H1 (cell line): ENCODE measurements around the gene DIS3L. TPM values are rescaled to one million over a fixed set of nuclear protein-coding genes. Genes with fewer than 3 reads are reported as not detected.

ENCODE experiments used
- CTCF ChIA-PET: fragments of 300-600 bp; sonication (Branson Sonifier 250); formaldehyde crosslinking; loops from one replicate; lab custom pipeline; 2021; ENCODE audit not compliant: partially characterized antibody; lab: Charles Lee
- POLR2A ChIA-PET: fragments of 300-600 bp; sonication (Branson Sonifier 250); formaldehyde crosslinking; loops from one replicate; lab custom pipeline; 2021; ENCODE audit warnings: inconsistent platforms; ENCODE audit not compliant: partially characterized antibody; lab: Charles Lee
- DNase-seq, 2 experiments: peaks; one replicate each; pipeline versions ENCODE4 v3.0.0 to v3.0.0-alpha.2; 2010 to 2022; ENCODE audit warnings: low spot score in 2 of 2, low read depth in 1 of 2, mixed read lengths in 1 of 2
- FAIRE-seq: peaks from 2 replicates; lab custom pipeline; 2011; peaks lifted over from hg19 to GRCh38; lab: Jason Lieb, UNC
- H2AFZ ChIP-seq: 2 replicates; pipeline ENCODE4 v1.8.1; 2012; ENCODE audit warnings: low read length, inconsistent platforms
- H2AK5ac ChIP-seq: 2 replicates; pipeline ENCODE4 v1.6.1; 2013; ENCODE audit warnings: low read depth, low read length
- H2BK120ac ChIP-seq: replicated peaks from 2 replicates; pipeline ENCODE3; 2013; ENCODE audit warnings: low read depth, low read length, inconsistent platforms
- H2BK12ac ChIP-seq: 2 replicates; pipeline ENCODE4 v1.6.1; 2013; ENCODE audit warnings: low read depth, low read length
- H2BK15ac ChIP-seq: 2 replicates; pipeline ENCODE4 v1.6.1; 2013; ENCODE audit warnings: low read length
- H2BK20ac ChIP-seq: 2 replicates; pipeline ENCODE4 v1.6.1; 2013; ENCODE audit warnings: low read length
- H2BK5ac ChIP-seq: 2 replicates; pipeline ENCODE4 v1.6.1; 2013; ENCODE audit warnings: low read depth, low read length
- H3K14ac ChIP-seq: 2 replicates; pipeline ENCODE4 v1.6.1; 2013; ENCODE audit warnings: inconsistent platforms; ENCODE audit not compliant: insufficient read length
- H3K18ac ChIP-seq: 2 replicates; pipeline ENCODE4 v1.6.1; 2013; ENCODE audit warnings: low read length; ENCODE audit errors: extremely low read depth
- H3K23ac ChIP-seq: 2 replicates; pipeline ENCODE4 v1.6.1; 2013; ENCODE audit warnings: inconsistent platforms; ENCODE audit not compliant: insufficient read length
- H3K23me2 ChIP-seq: 2 replicates; pipeline ENCODE4 v1.6.1; 2013; ENCODE audit warnings: low read depth, low read length
- H3K27ac ChIP-seq: 2 replicates; pipeline ENCODE4 v1.6.1; 2011; ENCODE audit warnings: low read depth, low read length, inconsistent platforms
- H3K27me3 ChIP-seq, 4 experiments: replicated peaks in 1 of 4; 1 replicate in 1 of 4; 2 replicates in 3 of 4; pipeline versions ENCODE4 v1.6.1 to v1.8.1; 2011 to 2013; ENCODE audit warnings: low read length in 3 of 4, mild to moderate bottlenecking in 3 of 4, inconsistent platforms in 2 of 4, mixed read lengths in 2 of 4, moderate library complexity in 1 of 4; ENCODE audit not compliant: control insufficient read depth in 3 of 4, insufficient read depth in 3 of 4; ENCODE audit errors: extremely low read depth in 1 of 4
- H3K36me3 ChIP-seq, 4 experiments: 2 replicates each; pipeline versions ENCODE4 v1.6.1 to v1.8.1; 2011 to 2013; ENCODE audit warnings: mild to moderate bottlenecking in 4 of 4, low read length in 3 of 4, moderate library complexity in 2 of 4, control low read depth in 1 of 4, inconsistent platforms in 1 of 4; ENCODE audit not compliant: insufficient read depth in 4 of 4, control insufficient read depth in 2 of 4
- H3K4ac ChIP-seq: replicated peaks from 2 replicates; pipeline ENCODE3; 2013; ENCODE audit warnings: low read length, low read depth, mixed read lengths, inconsistent platforms; ENCODE audit not compliant: insufficient read length
- H3K4me1 ChIP-seq, 4 experiments: replicated peaks in 1 of 4; 1 replicate in 1 of 4; 2 replicates in 3 of 4; pipeline versions ENCODE4 v1.6.1 to v1.8.1; 2011 to 2013; ENCODE audit warnings: low read length in 3 of 4, inconsistent platforms in 2 of 4, mixed read lengths in 1 of 4; ENCODE audit not compliant: insufficient read depth in 4 of 4, control insufficient read depth in 3 of 4
- H3K4me2 ChIP-seq, 2 experiments: 2 replicates each; pipeline versions ENCODE4 v1.6.1 to v1.8.1; 2011 to 2013; ENCODE audit warnings: low read depth in 2 of 2, low read length in 2 of 2, control low read depth in 1 of 2, inconsistent platforms in 1 of 2, mild to moderate bottlenecking in 1 of 2; ENCODE audit not compliant: insufficient read depth in 1 of 2
- H3K4me3 ChIP-seq, 4 experiments: fragments of 200-600, 300-600 bp in 1 of 4; sonication (generic), shearing (Covaris generic), sonication (Bioruptor Twin) in 1 of 4; 2 replicates each; pipeline versions ENCODE4 v1.5.1 to v1.8.1; 2011 to 2016; ENCODE audit warnings: low read length in 4 of 4, low read depth in 3 of 4, control low read depth in 2 of 4, inconsistent platforms in 2 of 4, mild to moderate bottlenecking in 2 of 4, mixed read lengths in 1 of 4, moderate library complexity in 1 of 4; ENCODE audit not compliant: insufficient read depth in 2 of 4; ENCODE audit errors: extremely low read depth in 1 of 4
- H3K56ac ChIP-seq: replicated peaks from 2 replicates; pipeline ENCODE3; 2013; ENCODE audit warnings: low read depth, mild to moderate bottlenecking, mixed read lengths, low read length, inconsistent platforms; ENCODE audit not compliant: insufficient read length
- H3K79me1 ChIP-seq: 2 replicates; pipeline ENCODE4 v1.6.1; 2013; ENCODE audit warnings: low read depth, low read length, control low read depth
- H3K79me2 ChIP-seq, 2 experiments: 2 replicates each; pipeline versions ENCODE4 v1.6.1 to v1.8.1; 2012 to 2013; ENCODE audit warnings: low read length in 2 of 2, mild to moderate bottlenecking in 2 of 2, inconsistent platforms in 1 of 2; ENCODE audit not compliant: insufficient read depth in 2 of 2, control insufficient read depth in 1 of 2
- H3K9ac ChIP-seq, 4 experiments: replicated peaks in 1 of 4; 1 replicate in 1 of 4; 2 replicates in 3 of 4; pipeline versions ENCODE4 v1.6.1 to v1.8.1; 2011 to 2013; ENCODE audit warnings: low read depth in 3 of 4, low read length in 3 of 4, control low read depth in 2 of 4, mild to moderate bottlenecking in 2 of 4, moderate library complexity in 2 of 4, inconsistent platforms in 1 of 4; ENCODE audit errors: extremely low read depth in 1 of 4
- H3K9me3 ChIP-seq, 2 experiments: 2 replicates each; pipeline versions ENCODE4 v1.6.1 to v1.8.1; 2012 to 2013; ENCODE audit warnings: mild to moderate bottlenecking in 2 of 2, moderate library complexity in 2 of 2, control low read depth in 1 of 2, inconsistent platforms in 1 of 2, low read depth in 1 of 2, low read length in 1 of 2, mixed read lengths in 1 of 2; ENCODE audit not compliant: insufficient read depth in 2 of 2
- H4K20me1 ChIP-seq, 2 experiments: replicated peaks in 1 of 2; 2 replicates each; pipeline versions ENCODE3 to v1.8.1; 2011 to 2013; ENCODE audit warnings: inconsistent platforms in 2 of 2, low read length in 2 of 2, mild to moderate bottlenecking in 1 of 2; ENCODE audit not compliant: insufficient read depth in 2 of 2, control insufficient read depth in 1 of 2
- H4K5ac ChIP-seq: 2 replicates; pipeline ENCODE4 v1.6.1; 2013; ENCODE audit warnings: low read length, low read depth, mixed read lengths, inconsistent platforms; ENCODE audit not compliant: insufficient read length
- H4K8ac ChIP-seq: 2 replicates; pipeline ENCODE4 v1.8.0; 2013; ENCODE audit warnings: mild to moderate bottlenecking, moderate library complexity, low read length, inconsistent platforms; ENCODE audit not compliant: insufficient read depth; ENCODE audit errors: extremely low read depth
- H4K91ac ChIP-seq: replicated peaks from 2 replicates; pipeline ENCODE3; 2013; ENCODE audit warnings: low read length, mixed read lengths, inconsistent platforms; ENCODE audit not compliant: insufficient read length
- ATF2 ChIP-seq: IDR thresholded peaks from 2 replicates; pipeline ENCODE4 v1.6.1; 2012; ENCODE audit warnings: low read length, inconsistent platforms
- CEBPB ChIP-seq: IDR thresholded peaks from 2 replicates; pipeline ENCODE4 v1.6.1; 2012; ENCODE audit warnings: low read depth, low read length
- CTCF ChIP-seq, 3 experiments: IDR thresholded peaks; 1 replicate in 2 of 3; 2 replicates in 1 of 3; pipeline versions ENCODE4 v1.5.1 to v1.6.1; 2011; ENCODE audit warnings: low read length in 3 of 3, mild to moderate bottlenecking in 3 of 3, inconsistent platforms in 2 of 3, low read depth in 1 of 3, moderate library complexity in 1 of 3; ENCODE audit not compliant: insufficient read depth in 1 of 3; ENCODE audit errors: control extremely low read depth in 1 of 3
- POLR2A ChIP-seq, 2 experiments: IDR thresholded peaks; 1 replicate in 1 of 2; 2 replicates in 1 of 2; pipeline ENCODE4 v1.6.1; 2011; ENCODE audit warnings: low read depth in 2 of 2, low read length in 2 of 2, mild to moderate bottlenecking in 2 of 2; ENCODE audit errors: control extremely low read depth in 1 of 2
- RBBP5 ChIP-seq: IDR thresholded peaks from 2 replicates; pipeline ENCODE4 v1.7.1; 2012; ENCODE audit warnings: low read depth, mild to moderate bottlenecking, inconsistent platforms, low read length, moderate library complexity, borderline replicate concordance
- RNF2 ChIP-seq: fragments of 200-900, 300-1000 bp; sonication (generic); IDR thresholded peaks from 2 replicates; pipeline ENCODE4 v1.7.1; 2016; ENCODE audit warnings: borderline replicate concordance, low read depth, mild to moderate bottlenecking, antibody characterized with exemption, low read length; ENCODE audit not compliant: poor library complexity, severe bottlenecking; ENCODE audit errors: missing control alignments
- SAP30 ChIP-seq: fragments of 300-600 bp; sonication (generic); IDR thresholded peaks from 2 replicates; pipeline ENCODE4 v1.7.1; 2012; ENCODE audit warnings: low read length, moderate library complexity, mild to moderate bottlenecking, inconsistent platforms; ENCODE audit not compliant: insufficient read depth, insufficient replicate concordance
- SP2 ChIP-seq: IDR thresholded peaks from 2 replicates; pipeline ENCODE4 v1.6.1; 2012; ENCODE audit warnings: mild to moderate bottlenecking, low read length, inconsistent platforms
- TAF1 ChIP-seq: IDR thresholded peaks from 2 replicates; pipeline ENCODE4 v1.6.1; 2011; ENCODE audit warnings: mild to moderate bottlenecking, low read depth, low read length
- TBP ChIP-seq: IDR thresholded peaks from 2 replicates; pipeline ENCODE4 v1.6.1; 2011; ENCODE audit warnings: low read depth, low read length, improper control_type of control experiment
- WGBS, 2 experiments: shearing (Covaris generic) in 1 of 2; methylation state at CpG; one replicate each; pipeline versions ENCODE4 v1.1.6 to v1.1.7; 2013 to 2015; ENCODE audit warnings: low lambda C conversion rate in 2 of 2, mixed read lengths in 2 of 2, inconsistent platforms in 1 of 2, low coverage in 1 of 2, missing lambda C conversion rate in 1 of 2; ENCODE audit not compliant: insufficient replicate concordance in 2 of 2, insufficient coverage in 1 of 2, insufficient read length in 1 of 2; ENCODE audit errors: extremely low coverage in 1 of 2, missing lambda C conversion rate in 1 of 2; 5-methylcytosine and 5-hydroxymethylcytosine counted together
- polyA plus RNA-seq, 7 experiments: library from polyadenylated mRNA; depleted of rRNA in 3 of 7; stranded (reverse) in 5 of 7; unstranded in 2 of 7; fragments of >200 nt in 5 of 7; fragments of 200-250 nt in 2 of 7; gene quantifications; 1 replicate in 5 of 7; 2 replicates in 1 of 7; 4 replicates in 1 of 7; pipeline versions ENCODE4 v1.2.1 to v1.2.3, GENCODE V29; 2011 to 2013; ENCODE audit warnings: missing spikeins in 2 of 7, mixed read lengths in 2 of 7
- total RNA-seq: library from RNA; stranded (reverse); fragmentation: NEBNext Ultra II Directional; extraction: Animal tissue kit (Norgen Biotek cat#: 25700); gene quantifications from 2 replicates; pipeline ENCODE4 v1.2.1, GENCODE V29; 2021

The DIS3L gene
- total and polyA plus RNA-seq, 2 of the 8 experiments (the other 6 are each of a cell fraction or from before 2014, with no cell fraction given), result 8.7 to 25.0 TPM

- no peak overlapping the region for H3K23ac ChIP-seq
- H3K79me2 ChIP-seq, result no peaks in the 10 kb centered on the region
- POLR2A ChIA-PET, result no interaction called here
- no peak overlapping the region for H2AK5ac ChIP-seq
- H2BK15ac ChIP-seq, result no peak overlapping the region
- no peak overlapping the region for H2BK20ac ChIP-seq
- H3K4me3 ChIP-seq, result no peak overlapping the region
- DNase-seq (no peak), FAIRE-seq (no peak)
- 93% methylated on average over 3 of the region's 3 CpGs; no CpG with 5 or more reads in 1 of the 2 experiments for WGBS, 2 experiments
- no peak overlapping the region for H2AFZ ChIP-seq
- H3K56ac ChIP-seq, result no peak overlapping the region
- no peaks in the 10 kb centered on the region for H3K27me3 ChIP-seq
- CTCF ChIA-PET, result no interaction called here
- no peak overlapping the region for H4K91ac ChIP-seq
- H3K4ac ChIP-seq, result no peak overlapping the region
- no peak overlapping the region for H3K18ac ChIP-seq
- H3K23me2 ChIP-seq, result no peaks in the 10 kb centered on the region
- no peak overlapping the region for H2BK5ac ChIP-seq
- H4K20me1 ChIP-seq, result peaks cover 0 to 2% of the 10 kb centered on the region in 2 experiments
- no peak overlapping the region for H2BK12ac ChIP-seq
- no peak overlapping the region for H3K27ac ChIP-seq
- H4K5ac ChIP-seq, result no peak overlapping the region
- peaks cover 0 to 19% (median 16%) of the 10 kb centered on the region in 4 experiments; a peak in 6 of 8 replicates for H3K36me3 ChIP-seq
- no peak overlapping the region for H3K9ac ChIP-seq
- peaks cover 0 to 2% (median 0%) of the 10 kb centered on the region in 4 experiments; a peak in 1 of 7 replicates for H3K4me1 ChIP-seq
- no peak overlapping the region for H3K14ac ChIP-seq
- no peaks in the 10 kb centered on the region for H3K9me3 ChIP-seq
- H3K4me2 ChIP-seq, result no peak overlapping the region
- no peaks in the 10 kb centered on the region for H3K79me1 ChIP-seq
- no peak overlapping the region for H4K8ac ChIP-seq
- H2BK120ac ChIP-seq, result no peak overlapping the region
- TF ChIP-seq CTCF (IDR thresholded peaks at IDR 0.05; ENCODE audit: control extremely low read depth in 1 of 3, insufficient read depth in 1 of 3, low read depth in 1 of 3, low read length in 3 of 3) (no peak), CEBPB (no peak), SP2 (no peak), RBBP5 (no peak), ATF2 (no peak), SAP30 (no peak), POLR2A (IDR thresholded peaks at IDR 0.05; ENCODE audit: control extremely low read depth in 1 of 2, low read depth in 2 of 2, low read length in 2 of 2) (no peak), RNF2 (no peak), TBP (no peak), TAF1 (no peak)
These were observed 16.5 kb downstream of the DIS3L start for GRCh38 chr15:66309828-66310227.
